ENCODE measurements around the gene ADAMTS4.
A peak's percentile ranks its signal among the peaks of the same experiment; 100 is the strongest.

The ADAMTS4 gene

DNA sequence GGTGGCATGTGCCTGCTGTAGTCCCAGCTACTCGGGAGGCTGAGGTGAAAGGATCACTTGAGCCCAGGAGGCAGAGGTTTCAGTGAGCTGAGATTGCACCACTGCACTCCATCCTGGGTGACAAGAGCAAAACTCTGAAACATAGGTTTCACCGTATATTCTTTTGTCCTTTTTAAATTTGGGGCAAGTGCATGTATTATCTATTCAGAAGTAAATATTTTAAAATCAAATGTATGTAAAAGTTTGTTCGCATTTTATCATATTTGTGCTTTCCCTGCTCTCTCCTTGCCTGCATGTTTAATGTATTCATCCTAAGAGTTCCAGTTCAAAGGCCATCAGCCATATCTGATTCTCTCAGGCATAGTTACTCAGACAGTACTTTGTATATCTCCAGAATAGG, 53.0 kb downstream of the ADAMTS4 start:
- DNase-seq (ENCODE audit: low spot score), result no peak

- DNase-seq (ENCODE audit: low spot score), result no peak
Observed at GRCh38 chr1:161140755-161141400, 58.0 kb downstream of the ADAMTS4 start.

GRCh38 chr1:161139766-161140165, 59.1 kb downstream of the ADAMTS4 start:
- peak; percentile 52 for DNase-seq (ENCODE audit: low spot score)

- DNase-seq (ENCODE audit: low spot score), result no peak
Observed at GRCh38 chr1:161138431-161138830, 60.4 kb downstream of the ADAMTS4 start.

GRCh38 chr1:161137881-161138280, 61.0 kb downstream of the ADAMTS4 start:
- no peak for DNase-seq (ENCODE audit: low spot score)

Small RNA genes lying within 50 kb of the gene (small RNA-seq; reads per million reads assigned to genes)
- gene RF01225, result 0 reads per million in 2 experiments

All from SK-N-DZ (cell line).